Measurements from ENCODE around the gene MAGEB1. TPM values are rescaled to one million over a fixed set of nuclear protein-coding genes. Genes with fewer than 3 reads are reported as not detected.

The MAGEB1 gene
- total RNA-seq, 4 donors from 2014 or later, result not detected

GRCh38 chrX:30301208-30301607, 54.3 kb downstream of the MAGEB1 start:
- DNase-seq (no peak), ATAC-seq (no peak)
- H3K36me3 ChIP-seq, result no peaks in the 10 kb centered on the region
- no peak overlapping the region for H3K27ac ChIP-seq
- peaks cover 0 to 2% (median 0%) of the 10 kb centered on the region in 3 donors for H3K27me3 ChIP-seq
- in situ Hi-C loops (cut with MboI; ENCODE audit: low sequenced_read_pairs in 4 of 4) (no loop called here), intact Hi-C loops (cut with DNase I; ENCODE audit: low total_unique reads) (no loop called here)
- no peaks in the 10 kb centered on the region for H3K9me3 ChIP-seq
- no peak for TF ChIP-seq POLR2A (IDR thresholded peaks at IDR 0.05)
- no peaks in the 10 kb centered on the region for H3K4me1 ChIP-seq
- H3K4me3 ChIP-seq, result no peak overlapping the region

Other genes with a start within 250 kb of the MAGEB1 start
- gene MAGEB2, start 31.6 kb upstream of the MAGEB1 start, total RNA-seq, result not detected
- not detected for gene MAGEB3, start 16.5 kb upstream of the MAGEB1 start, total RNA-seq
- not detected for gene MAGEB4, start 5.1 kb upstream of the MAGEB1 start, total RNA-seq
- gene NR0B1, start 62.2 kb downstream of the MAGEB1 start, total RNA-seq, result not detected